Neural cell (in vitro differentiated cells): ENCODE measurements around the gene NEK6. TPM values are rescaled to one million over a fixed set of nuclear protein-coding genes. Genes with fewer than 3 reads are reported as not detected.

ENCODE experiments used
- H2AFZ ChIP-seq: fragments of 200-600, 300-800 bp; sonication (generic), shearing (Covaris generic); 2 replicates; pipeline ENCODE4 v1.6.0; 2014; ENCODE audit warnings: low read depth, mild to moderate bottlenecking, antibody characterized with exemption, low read length, moderate library complexity
- H3F3A ChIP-seq: fragments of 200-600 bp; shearing (Covaris generic); 2 replicates; pipeline ENCODE4 v1.6.1; 2016; ENCODE audit warnings: mild to moderate bottlenecking, moderate library complexity, mixed read lengths, antibody characterized with exemption, low read length; ENCODE audit not compliant: insufficient read depth, poor library complexity, severe bottlenecking
- H3K27ac ChIP-seq: fragments of 200-600, 300-800 bp; sonication (generic), shearing (Covaris generic); 2 replicates; pipeline ENCODE4 v1.5.1; 2014; ENCODE audit warnings: mild to moderate bottlenecking, low read length, moderate library complexity
- H3K27me3 ChIP-seq: fragments of 300-800, 200-600 bp; sonication (generic), shearing (Covaris generic); 2 replicates; pipeline ENCODE4 v1.6.0; 2014; ENCODE audit warnings: mild to moderate bottlenecking, low read depth, low read length, moderate library complexity; ENCODE audit not compliant: insufficient read depth
- H3K36me3 ChIP-seq: fragments of 300-800, 200-600 bp; sonication (generic), shearing (Covaris generic); 2 replicates; pipeline ENCODE4 v1.5.1; 2014; ENCODE audit warnings: mild to moderate bottlenecking, antibody characterized with exemption, low read length, moderate library complexity; ENCODE audit not compliant: insufficient read depth
- H3K4me2 ChIP-seq: fragments of 300-800, 200-600 bp; sonication (generic), shearing (Covaris generic); 2 replicates; pipeline ENCODE4 v1.6.0; 2014; ENCODE audit warnings: mild to moderate bottlenecking, low read length
- H3K4me3 ChIP-seq: fragments of 300-800, 200-600 bp; sonication (generic), shearing (Covaris generic); 2 replicates; pipeline ENCODE4 v1.5.1; 2014; ENCODE audit warnings: mild to moderate bottlenecking, low read length, moderate library complexity
- H3K79me2 ChIP-seq: fragments of 200-600 bp; shearing (Covaris generic); replicated peaks from 2 replicates; pipeline ENCODE4 v1.6.0; 2014; ENCODE audit warnings: mild to moderate bottlenecking, low read length, moderate library complexity; ENCODE audit not compliant: insufficient read depth
- H3K9ac ChIP-seq: fragments of 300-800, 200-600 bp; sonication (generic), shearing (Covaris generic); 2 replicates; pipeline ENCODE4 v1.6.1; 2016; ENCODE audit warnings: mild to moderate bottlenecking, low read length, mixed read lengths
- H3K9me2 ChIP-seq: fragments of 200-600 bp; shearing (Covaris generic); 2 replicates; pipeline ENCODE4 v1.6.1; 2016; ENCODE audit warnings: mild to moderate bottlenecking, low read length, mixed read lengths; ENCODE audit not compliant: insufficient read depth
- H3K9me3 ChIP-seq: fragments of 200-600, 300-800 bp; sonication (generic), shearing (Covaris generic); 2 replicates; pipeline ENCODE4 v1.6.1; 2016; ENCODE audit warnings: mild to moderate bottlenecking, mixed run types, low read length, moderate library complexity, mixed read lengths
- H4K20me1 ChIP-seq: fragments of 200-600 bp; shearing (Covaris generic); 2 replicates; pipeline ENCODE4 v1.6.1; 2016; ENCODE audit warnings: mild to moderate bottlenecking, mixed run types; ENCODE audit not compliant: insufficient read depth
- EP300 ChIP-seq: fragments of 450-650 bp; conservative IDR thresholded peaks from 2 replicates; pipeline ENCODE4 v1.6.1; 2014; ENCODE audit warnings: antibody characterized with exemption, mild to moderate bottlenecking, moderate library complexity; ENCODE audit not compliant: poor library complexity, severe bottlenecking
- EZH2 ChIP-seq: fragments of 200-600, 300-800 bp; shearing (Covaris generic), sonication (generic); IDR thresholded peaks from 2 replicates; pipeline ENCODE4 v1.6.1; 2014; ENCODE audit warnings: antibody characterized with exemption, low read length, borderline replicate concordance, mild to moderate bottlenecking; ENCODE audit not compliant: insufficient read depth, poor library complexity, severe bottlenecking
- MXI1 ChIP-seq: fragments of 450-650 bp; conservative IDR thresholded peaks from 2 replicates; pipeline ENCODE4 v1.6.1; 2014; ENCODE audit warnings: antibody characterized with exemption, mild to moderate bottlenecking; ENCODE audit not compliant: poor library complexity, severe bottlenecking
- POLR2AphosphoS5 ChIP-seq: IDR thresholded peaks from 2 replicates; pipeline ENCODE4 v1.6.1; 2012
- RAD21 ChIP-seq: fragments of 450-650 bp; conservative IDR thresholded peaks from 2 replicates; pipeline ENCODE4 v1.6.1; 2014; ENCODE audit warnings: antibody characterized with exemption, mild to moderate bottlenecking, moderate library complexity
- REST ChIP-seq: IDR thresholded peaks from 2 replicates; pipeline ENCODE4 v1.6.1; 2012; ENCODE audit warnings: borderline replicate concordance
- SMC3 ChIP-seq: fragments of 450-650 bp; conservative IDR thresholded peaks from 2 replicates; pipeline ENCODE4 v1.6.1; 2014; ENCODE audit warnings: antibody characterized with exemption, mild to moderate bottlenecking, moderate library complexity; ENCODE audit not compliant: poor library complexity
- TAF1 ChIP-seq: IDR thresholded peaks from 2 replicates; pipeline ENCODE4 v1.6.1; 2012; ENCODE audit warnings: low read depth
- polyA plus RNA-seq: library from polyadenylated mRNA; depleted of rRNA; stranded (reverse); fragments of >200 nt; gene quantifications from 2 replicates; pipeline ENCODE4 v1.2.3, GENCODE V29; 2014
- TF ChIP-seq, protein P1 (sequence below): fragments of 450-650 bp; IDR thresholded peaks from 2 replicates; pipeline ENCODE4 v1.5.1; 2014; ENCODE audit warnings: antibody characterized with exemption, mild to moderate bottlenecking, moderate library complexity; ENCODE audit not compliant: poor library complexity, severe bottlenecking

NEK6 gene
- polyA plus RNA-seq, 1 donor from 2014 or later, result 4.6 TPM

- H3K27ac ChIP-seq, result no peak overlapping the region
- H3K79me2 ChIP-seq, result no peaks in the 10 kb centered on the region
- H2AFZ ChIP-seq, result no peak overlapping the region
- H3K36me3 ChIP-seq, result no peaks in the 10 kb centered on the region
- H3F3A ChIP-seq, result no peaks in the 10 kb centered on the region
- TF ChIP-seq EZH2 (no peak), POLR2AphosphoS5 (no peak), SMC3 (no peak), REST (no peak), TAF1 (no peak), MXI1 (no peak), RAD21 (no peak), EP300 (no peak)
- TF ChIP-seq, protein P1, sequence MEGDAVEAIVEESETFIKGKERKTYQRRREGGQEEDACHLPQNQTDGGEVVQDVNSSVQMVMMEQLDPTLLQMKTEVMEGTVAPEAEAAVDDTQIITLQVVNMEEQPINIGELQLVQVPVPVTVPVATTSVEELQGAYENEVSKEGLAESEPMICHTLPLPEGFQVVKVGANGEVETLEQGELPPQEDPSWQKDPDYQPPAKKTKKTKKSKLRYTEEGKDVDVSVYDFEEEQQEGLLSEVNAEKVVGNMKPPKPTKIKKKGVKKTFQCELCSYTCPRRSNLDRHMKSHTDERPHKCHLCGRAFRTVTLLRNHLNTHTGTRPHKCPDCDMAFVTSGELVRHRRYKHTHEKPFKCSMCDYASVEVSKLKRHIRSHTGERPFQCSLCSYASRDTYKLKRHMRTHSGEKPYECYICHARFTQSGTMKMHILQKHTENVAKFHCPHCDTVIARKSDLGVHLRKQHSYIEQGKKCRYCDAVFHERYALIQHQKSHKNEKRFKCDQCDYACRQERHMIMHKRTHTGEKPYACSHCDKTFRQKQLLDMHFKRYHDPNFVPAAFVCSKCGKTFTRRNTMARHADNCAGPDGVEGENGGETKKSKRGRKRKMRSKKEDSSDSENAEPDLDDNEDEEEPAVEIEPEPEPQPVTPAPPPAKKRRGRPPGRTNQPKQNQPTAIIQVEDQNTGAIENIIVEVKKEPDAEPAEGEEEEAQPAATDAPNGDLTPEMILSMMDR, result no peak
- no peak overlapping the region for H3K9ac ChIP-seq
- H3K9me2 ChIP-seq, result no peaks in the 10 kb centered on the region
- no peaks in the 10 kb centered on the region for H3K9me3 ChIP-seq
- H3K4me2 ChIP-seq, result no peak overlapping the region
- no peaks in the 10 kb centered on the region for H3K27me3 ChIP-seq
- H3K4me3 ChIP-seq, result no peak overlapping the region
- no peaks in the 10 kb centered on the region for H4K20me1 ChIP-seq
Observed at GRCh38 chr9:124222109-124222508, 35.6 kb upstream of the NEK6 start.

DNA sequence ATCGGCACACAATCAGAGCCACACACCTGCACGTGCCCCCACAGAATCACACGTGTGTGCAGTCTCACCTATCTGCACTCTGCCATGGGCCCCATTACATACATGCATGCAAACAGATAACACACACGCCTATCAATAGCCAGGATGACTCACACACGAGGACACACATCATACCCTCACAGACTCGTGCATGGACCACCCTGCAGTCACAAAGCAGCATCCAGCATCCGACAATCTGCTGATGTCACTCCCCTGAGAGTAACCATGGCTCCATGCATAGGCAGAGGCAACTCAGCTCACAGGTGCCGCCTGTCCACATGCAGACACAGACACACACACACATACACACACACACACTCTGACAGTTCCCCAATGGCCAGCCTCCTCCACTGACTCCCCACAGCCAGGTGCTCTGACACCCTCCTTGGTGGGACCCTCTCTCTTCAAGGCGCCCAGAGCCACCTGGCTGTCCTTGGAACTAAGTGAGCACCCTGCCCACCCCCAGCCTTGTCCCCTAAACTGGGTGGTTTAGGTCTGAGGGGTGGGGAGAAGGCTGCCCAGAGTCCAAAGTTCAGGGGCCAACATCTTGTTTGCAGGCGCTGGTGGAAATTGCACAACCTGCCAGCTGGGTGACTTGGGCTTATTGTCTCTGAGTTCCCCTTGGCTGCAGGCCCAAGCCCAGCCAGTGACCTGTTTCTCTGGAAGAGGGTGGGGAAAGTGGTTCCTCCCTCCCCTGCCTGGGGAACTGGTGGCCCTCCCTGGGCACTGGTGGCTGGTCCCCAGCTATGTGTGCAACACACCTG is 34.6 kb upstream of the NEK6 start:
- Histone ChIP-seq H3K27ac (no peak overlapping the region), H3K4me2 (no peak overlapping the region), H3K9me2 (no peaks in the 10 kb centered on the region), H4K20me1 (no peaks in the 10 kb centered on the region), H3K9me3 (no peaks in the 10 kb centered on the region), H3K9ac (no peak overlapping the region), H3K4me3 (no peak overlapping the region), H3K27me3 (no peaks in the 10 kb centered on the region), H3F3A (no peaks in the 10 kb centered on the region), H2AFZ (no peak overlapping the region), H3K79me2 (no peaks in the 10 kb centered on the region), H3K36me3 (no peaks in the 10 kb centered on the region)
- no peak for TF ChIP-seq RAD21
- no peak for TF ChIP-seq EZH2
- no peak for TF ChIP-seq REST
- no peak for TF ChIP-seq POLR2AphosphoS5
- TF ChIP-seq TAF1, result no peak
